HG03575 (cell line): ENCODE measurements around the gene NPC2.

ENCODE experiments used
- ATAC-seq: cut with Tn5 transposase; IDR thresholded peaks from one replicate; pipeline ENCODE4 v1.9.1; 2021; ENCODE audit not compliant: unreplicated experiment, insufficient number of reproducible peaks, low FRiP score; ENCODE audit errors: extremely low read depth

Gene NPC2

GRCh38 chr14:74522740-74523139 lies 29.6 kb upstream of the NPC2 start:
- ATAC-seq: no peak

- no peak for ATAC-seq
Observed at GRCh38 chr14:74521756-74522155, 28.7 kb upstream of the NPC2 start.

DNA sequence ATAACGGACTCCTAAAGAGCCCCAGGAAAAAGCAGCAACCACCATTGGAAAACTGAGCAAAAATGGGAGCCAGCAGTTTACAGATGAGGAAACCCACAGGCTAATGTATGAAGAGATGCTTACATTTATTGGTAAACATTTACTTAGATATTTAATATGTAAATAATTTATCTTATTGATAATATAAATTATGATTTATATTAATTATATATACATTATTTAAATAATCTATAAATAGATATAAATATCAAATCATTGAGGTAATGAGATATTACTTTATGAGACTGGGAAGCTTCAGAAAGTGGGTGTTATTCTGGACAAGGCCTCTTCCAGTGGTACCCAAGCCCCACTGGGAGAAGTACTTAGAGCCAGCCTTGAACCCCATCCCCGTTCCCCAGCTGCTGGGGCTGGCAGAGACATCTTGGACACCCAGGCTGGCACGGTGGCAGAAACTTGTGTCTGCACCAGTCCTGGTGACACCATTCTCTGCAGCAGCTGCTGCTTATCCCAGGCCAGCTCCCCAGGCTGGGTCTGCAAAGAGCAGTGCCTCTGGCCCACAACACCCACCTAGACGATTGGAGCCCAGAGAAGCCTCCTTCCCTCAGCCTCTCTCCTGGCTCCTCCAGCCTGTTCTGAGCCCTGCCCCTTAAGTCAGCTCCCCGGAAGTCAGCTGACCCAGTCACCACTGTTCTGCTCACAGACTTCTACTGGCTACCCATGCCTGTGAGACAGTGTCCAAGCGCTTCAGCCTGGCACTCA lies 26.4 kb upstream of the NPC2 start:
- no peak for ATAC-seq

- ATAC-seq: no peak
Observed at GRCh38 chr14:74518221-74518620, 25.1 kb upstream of the NPC2 start.

DNA sequence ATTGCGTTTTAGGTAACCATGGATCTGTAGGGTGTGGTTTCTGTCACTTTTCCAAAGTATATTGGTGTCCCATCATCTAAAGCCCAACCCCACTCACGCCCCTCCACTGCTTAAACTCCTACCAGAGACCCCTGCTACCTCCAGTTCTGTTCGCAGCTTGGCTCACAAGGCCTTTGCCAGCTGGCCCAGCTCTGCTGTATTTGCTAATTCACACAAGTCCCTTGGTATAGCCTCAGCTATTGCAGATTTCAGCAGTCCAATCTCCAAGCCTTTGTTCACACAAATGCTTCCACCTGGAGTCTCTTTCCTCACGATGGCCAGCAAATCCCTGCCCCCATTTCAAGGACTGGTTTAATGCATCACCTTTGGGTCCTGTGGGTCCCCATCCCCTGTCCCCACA lies 24.6 kb upstream of the NPC2 start:
- no peak for ATAC-seq

DNA sequence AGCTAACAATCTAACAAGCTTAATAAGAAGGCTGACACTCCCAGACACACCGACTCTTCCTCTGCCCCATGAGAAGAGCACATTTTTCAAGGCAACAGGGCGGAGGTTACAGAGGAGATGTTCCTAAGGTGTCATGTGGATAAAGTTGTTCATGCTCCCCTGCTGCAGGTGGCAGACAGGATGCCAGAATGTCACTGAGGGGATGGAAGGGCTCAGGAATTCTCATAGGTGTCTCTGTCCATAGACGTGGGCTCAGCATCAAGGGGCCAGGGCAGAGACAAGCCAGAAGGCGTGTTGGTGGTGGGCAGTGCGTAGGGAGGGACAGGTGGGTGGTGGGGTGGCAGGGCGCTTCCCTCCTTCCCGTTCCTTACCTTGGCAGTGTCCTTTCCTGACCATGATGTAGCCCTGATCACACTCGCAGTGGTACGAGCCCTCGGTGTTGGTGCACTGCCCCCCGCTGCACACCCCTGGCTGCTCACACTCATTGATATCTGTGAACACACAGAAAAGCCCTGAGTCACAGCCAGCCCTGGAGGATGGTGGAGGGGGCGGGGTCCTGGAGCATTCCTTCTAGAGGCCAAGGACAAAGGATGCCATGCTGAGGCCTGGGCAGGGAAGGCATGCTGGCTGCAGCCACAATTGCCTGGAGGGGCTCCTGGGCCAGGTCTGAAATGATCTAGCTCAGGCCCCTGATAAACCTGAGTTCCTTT lies 23.5 kb upstream of the NPC2 start:
- no peak for ATAC-seq

- no peak for ATAC-seq
Observed at GRCh38 chr14:74515891-74516412, 22.8 kb upstream of the NPC2 start.

DNA sequence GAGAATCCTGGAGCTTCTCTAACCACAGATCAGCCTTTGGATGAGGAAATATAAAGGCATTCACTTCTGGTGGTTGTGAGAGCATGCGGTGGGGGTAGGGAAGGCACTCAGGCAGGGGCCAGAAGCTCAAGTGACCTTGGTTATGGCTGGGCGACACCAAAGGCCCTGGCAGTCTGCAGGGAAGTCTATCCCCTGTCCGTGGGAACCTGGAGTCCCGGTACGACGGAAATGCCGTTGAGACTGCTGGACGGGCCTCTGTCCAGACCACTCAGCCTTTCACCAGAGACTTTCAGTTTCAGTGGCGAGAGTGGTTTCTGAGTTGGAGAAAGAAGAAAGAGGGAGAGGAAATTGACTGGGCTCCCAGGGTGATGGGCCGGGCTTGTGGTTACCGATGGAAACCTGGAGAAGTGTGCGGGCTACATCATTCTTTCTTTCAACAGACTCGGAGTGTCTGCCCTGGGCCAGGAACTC lies 21.4 kb upstream of the NPC2 start:
- ATAC-seq: no peak

GRCh38 chr14:74511966-74512830 lies 19.1 kb upstream of the NPC2 start:
- no peak for ATAC-seq

DNA sequence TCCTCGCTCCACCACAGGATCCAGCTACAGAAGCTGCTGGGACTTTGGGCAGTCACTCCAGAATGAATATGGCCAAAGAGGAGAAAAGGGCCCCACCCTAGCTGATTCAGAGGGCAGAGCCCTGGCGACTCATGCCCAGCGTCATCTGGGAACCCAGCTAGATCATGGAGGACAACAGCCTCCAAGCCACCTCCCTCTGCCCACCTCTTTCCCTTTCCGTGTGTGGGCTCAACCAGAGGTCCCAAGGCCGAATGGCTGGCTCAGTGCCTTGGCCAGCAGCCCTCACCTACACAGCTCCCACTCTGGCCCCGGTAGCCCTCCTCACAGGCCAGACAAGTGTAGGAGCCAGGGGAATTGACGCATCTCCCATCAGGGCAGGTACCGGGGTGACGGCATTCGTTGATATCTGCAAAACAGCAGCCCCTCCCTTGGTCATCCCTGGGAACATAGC lies 17.9 kb upstream of the NPC2 start:
- ATAC-seq: no peak

DNA sequence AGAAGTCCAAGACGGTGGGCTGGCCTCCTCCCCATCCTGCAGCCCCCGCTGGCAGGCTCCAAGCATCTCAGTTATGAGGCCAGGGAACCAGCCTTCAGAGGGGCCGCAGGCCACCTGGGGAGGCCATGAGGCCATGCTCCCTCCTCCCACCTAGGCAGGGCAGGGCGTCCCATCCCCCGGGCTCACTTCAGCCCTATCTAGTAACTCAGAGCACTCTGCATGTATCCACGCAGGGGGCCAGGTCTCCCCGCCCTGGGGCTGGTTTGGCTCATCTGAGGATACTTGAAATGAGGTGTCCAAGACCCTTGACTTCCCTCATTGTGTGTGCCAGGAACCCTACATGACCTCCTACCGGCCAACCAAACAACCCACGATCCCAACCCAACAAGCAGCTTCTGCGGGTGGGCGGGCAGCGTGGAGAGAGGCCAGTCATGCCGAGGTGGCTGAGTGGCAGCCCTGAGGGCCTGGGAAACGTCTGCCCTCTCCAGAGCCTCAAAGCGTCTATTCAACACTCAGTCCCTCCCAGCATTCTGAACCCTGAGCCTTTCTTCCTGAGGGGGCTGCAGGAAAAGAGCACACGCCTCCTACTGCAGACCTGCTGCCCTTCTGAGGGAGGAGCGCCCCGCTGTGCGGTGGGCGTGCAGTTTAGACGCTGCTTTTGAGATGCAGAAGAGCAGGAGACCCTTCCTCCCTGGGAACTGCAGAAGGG lies 17.3 kb upstream of the NPC2 start:
- no peak for ATAC-seq

DNA sequence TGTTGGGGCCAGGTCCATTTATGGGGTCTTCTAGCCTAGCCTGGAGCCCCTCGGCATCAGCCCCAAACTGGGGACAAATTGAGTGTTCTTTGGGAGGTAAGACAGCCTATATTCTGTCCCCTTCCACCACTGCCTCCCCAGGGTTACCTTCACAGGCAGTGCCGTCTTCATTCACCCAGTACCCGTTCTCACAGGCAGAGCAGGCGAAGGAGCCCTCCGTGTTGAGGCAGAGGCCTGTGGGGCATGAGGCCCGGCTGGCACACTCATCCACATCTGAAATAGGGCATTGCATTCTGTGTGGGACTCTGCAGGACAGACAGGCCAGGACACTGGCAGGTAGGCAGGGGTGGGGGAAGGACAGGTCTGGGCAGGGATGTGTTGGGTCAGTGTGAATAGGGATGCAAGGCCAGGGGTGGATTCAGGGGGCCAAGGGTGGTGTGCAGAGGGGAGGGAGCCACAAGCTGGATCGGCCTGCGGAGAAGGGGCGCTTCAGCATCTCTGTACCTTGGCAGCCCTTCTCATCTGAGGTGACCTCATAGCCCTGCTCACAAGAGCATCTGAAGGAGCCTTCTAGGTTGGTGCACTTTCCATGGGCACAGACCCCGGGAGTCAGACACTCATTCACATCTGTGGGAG lies 16.6 kb upstream of the NPC2 start:
- no peak for ATAC-seq

- ATAC-seq: no peak
Observed at GRCh38 chr14:74508844-74509428, 15.8 kb upstream of the NPC2 start.

- no peak for ATAC-seq
Observed at GRCh38 chr14:74508292-74508731, 15.2 kb upstream of the NPC2 start.

GRCh38 chr14:74507840-74508239 lies 14.7 kb upstream of the NPC2 start:
- no peak for ATAC-seq

GRCh38 chr14:74507085-74507484 lies 14.0 kb upstream of the NPC2 start:
- no peak for ATAC-seq

- no peak for ATAC-seq
Observed at GRCh38 chr14:74506411-74506851, 13.3 kb upstream of the NPC2 start.

- no peak for ATAC-seq
Observed at GRCh38 chr14:74505831-74506230, 12.7 kb upstream of the NPC2 start.
